DND-41 (cell line): ENCODE results near the gene FASN.

Experiments
- ATAC-seq: fragments of 200-7000 bp; cut with Tn5 transposase; 3 replicates; pipeline ENCODE4 v1.9.1; 2021; ENCODE audit warnings: low read depth; ENCODE audit not compliant: insufficient read depth
- DNase-seq: peaks from one replicate; pipeline ENCODE4 v3.0.0-alpha.2; 2020
- H2AFZ ChIP-seq: 2 replicates; pipeline ENCODE4 v1.6.0; 2012; ENCODE audit warnings: low read depth, low read length
- H3K27ac ChIP-seq: 2 replicates; pipeline ENCODE4 v1.5.1; 2012; ENCODE audit warnings: low read length, inconsistent platforms
- H3K27me3 ChIP-seq: fragments of 200-600 bp; sonication (generic); 2 replicates; pipeline ENCODE4 v1.6.0; 2012; ENCODE audit warnings: low read length, mild to moderate bottlenecking, inconsistent platforms; ENCODE audit not compliant: insufficient read depth, poor library complexity
- H3K36me3 ChIP-seq: 2 replicates; pipeline ENCODE4 v1.5.1; 2012; ENCODE audit warnings: low read length, inconsistent platforms; ENCODE audit not compliant: insufficient read depth
- H3K4me1 ChIP-seq: 2 replicates; pipeline ENCODE4 v1.5.1; 2012; ENCODE audit warnings: mild to moderate bottlenecking, low read length; ENCODE audit not compliant: insufficient read depth
- H3K4me2 ChIP-seq: 2 replicates; pipeline ENCODE4 v1.6.0; 2012; ENCODE audit warnings: mild to moderate bottlenecking, moderate library complexity, low read length, inconsistent platforms; ENCODE audit not compliant: insufficient read depth
- H3K4me3 ChIP-seq, 2 experiments: fragments of 200-600 bp in 1 of 2; shearing (Covaris generic) in 1 of 2; 2 replicates each; pipeline ENCODE4 v1.5.1; 2012 to 2016; ENCODE audit warnings: inconsistent platforms in 2 of 2, low read length in 2 of 2, mild to moderate bottlenecking in 2 of 2, low read depth in 1 of 2, moderate library complexity in 1 of 2
- H3K79me2 ChIP-seq: 2 replicates; pipeline ENCODE4 v1.6.0; 2012; ENCODE audit warnings: low read length, inconsistent platforms; ENCODE audit not compliant: insufficient read depth
- H3K9ac ChIP-seq: 2 replicates; pipeline ENCODE4 v1.6.0; 2012; ENCODE audit warnings: low read depth, mild to moderate bottlenecking, inconsistent platforms, low read length, moderate library complexity
- H3K9me3 ChIP-seq: 2 replicates; pipeline ENCODE4 v1.5.1; 2012; ENCODE audit warnings: low read length, moderate library complexity, mild to moderate bottlenecking, inconsistent platforms; ENCODE audit not compliant: insufficient read depth, severe bottlenecking
- H4K20me1 ChIP-seq: 2 replicates; pipeline ENCODE4 v1.6.0; 2012; ENCODE audit warnings: low read length; ENCODE audit not compliant: insufficient read depth
- EZH2 ChIP-seq: IDR thresholded peaks from 3 replicates; pipeline ENCODE4 v1.6.1; 2012; ENCODE audit warnings: borderline replicate concordance, low read depth, mild to moderate bottlenecking, moderate library complexity, low read length, inconsistent platforms; ENCODE audit not compliant: severe bottlenecking
- TF ChIP-seq, protein P1 (sequence below): IDR thresholded peaks from 2 replicates; pipeline ENCODE4 v1.5.1; 2012; ENCODE audit warnings: borderline replicate concordance, low read length, moderate library complexity, mild to moderate bottlenecking; ENCODE audit not compliant: poor library complexity, severe bottlenecking; ENCODE audit errors: extremely low read depth

FASN gene

DNA sequence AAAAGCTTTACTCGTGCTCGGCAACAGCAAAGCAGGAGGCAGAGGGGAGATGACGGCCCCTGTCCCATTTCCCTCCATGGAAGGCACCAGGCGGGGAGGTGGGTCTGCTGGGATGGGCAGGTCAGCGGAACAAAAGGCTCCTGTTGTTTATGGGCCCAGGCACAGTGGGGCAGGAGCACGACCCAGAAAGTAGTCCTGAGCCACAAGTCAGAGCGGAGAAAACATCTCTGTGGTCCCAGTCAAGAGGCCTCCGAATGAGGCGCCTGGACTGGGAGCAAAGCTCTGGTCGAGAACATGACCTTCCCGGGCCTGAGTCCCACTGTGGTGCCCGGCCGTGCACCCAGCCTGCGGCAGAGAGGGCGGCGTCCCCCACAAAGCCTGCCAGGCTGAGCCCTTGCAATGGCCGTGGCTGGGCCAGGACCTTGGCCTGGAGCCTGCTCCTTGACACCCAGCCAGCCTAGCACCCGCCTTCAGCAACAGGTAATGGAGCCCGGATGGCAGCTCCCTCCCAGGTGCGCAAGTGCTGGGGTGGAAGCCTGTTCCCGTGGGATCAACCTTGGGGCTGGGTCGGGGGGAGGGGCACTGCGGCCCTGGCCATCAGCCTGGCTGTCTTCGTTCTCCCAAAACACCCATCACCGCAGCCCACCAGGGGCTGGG is 50.0 kb downstream of the FASN start:
- DNase-seq = no peak
- peaks cover 26% of the 10 kb centered on the region for H3K36me3 ChIP-seq
- no peaks in the 10 kb centered on the region for H3K9me3 ChIP-seq
- H3K4me2 ChIP-seq = no peak overlapping the region
- TF ChIP-seq, protein P1, sequence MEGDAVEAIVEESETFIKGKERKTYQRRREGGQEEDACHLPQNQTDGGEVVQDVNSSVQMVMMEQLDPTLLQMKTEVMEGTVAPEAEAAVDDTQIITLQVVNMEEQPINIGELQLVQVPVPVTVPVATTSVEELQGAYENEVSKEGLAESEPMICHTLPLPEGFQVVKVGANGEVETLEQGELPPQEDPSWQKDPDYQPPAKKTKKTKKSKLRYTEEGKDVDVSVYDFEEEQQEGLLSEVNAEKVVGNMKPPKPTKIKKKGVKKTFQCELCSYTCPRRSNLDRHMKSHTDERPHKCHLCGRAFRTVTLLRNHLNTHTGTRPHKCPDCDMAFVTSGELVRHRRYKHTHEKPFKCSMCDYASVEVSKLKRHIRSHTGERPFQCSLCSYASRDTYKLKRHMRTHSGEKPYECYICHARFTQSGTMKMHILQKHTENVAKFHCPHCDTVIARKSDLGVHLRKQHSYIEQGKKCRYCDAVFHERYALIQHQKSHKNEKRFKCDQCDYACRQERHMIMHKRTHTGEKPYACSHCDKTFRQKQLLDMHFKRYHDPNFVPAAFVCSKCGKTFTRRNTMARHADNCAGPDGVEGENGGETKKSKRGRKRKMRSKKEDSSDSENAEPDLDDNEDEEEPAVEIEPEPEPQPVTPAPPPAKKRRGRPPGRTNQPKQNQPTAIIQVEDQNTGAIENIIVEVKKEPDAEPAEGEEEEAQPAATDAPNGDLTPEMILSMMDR = no peak
- TF ChIP-seq EZH2 = no peak
- H3K27me3 ChIP-seq = no peaks in the 10 kb centered on the region
- H3K27ac ChIP-seq = no peak overlapping the region
- H3K4me1 ChIP-seq = peaks cover 27% of the 10 kb centered on the region
- ATAC-seq = no peak
- H3K79me2 ChIP-seq = peaks cover 21% of the 10 kb centered on the region
- H3K4me3 ChIP-seq = no peak overlapping the region
- H4K20me1 ChIP-seq = peaks cover 10% of the 10 kb centered on the region
- H3K9ac ChIP-seq = no peak overlapping the region
- H2AFZ ChIP-seq = no peak overlapping the region

DNA sequence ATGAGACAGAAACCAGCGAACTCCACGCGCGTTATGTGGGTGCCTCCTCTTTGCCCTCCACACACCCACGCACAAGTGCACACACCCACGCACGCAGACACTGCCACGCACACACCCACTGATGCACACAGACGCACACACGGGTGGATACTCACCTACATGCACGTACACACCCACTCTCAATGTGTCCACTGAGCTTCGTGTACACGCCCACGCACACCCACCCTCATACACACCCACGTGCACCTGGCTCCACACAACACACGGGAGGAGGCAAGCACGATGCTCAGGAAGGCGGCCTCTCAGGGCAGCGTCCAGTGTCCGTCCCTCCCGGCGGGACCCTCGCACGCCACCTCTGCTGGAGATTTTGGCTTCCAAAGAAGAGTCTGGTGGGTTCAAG is 50.7 kb downstream of the FASN start:
- Histone ChIP-seq H3K4me2 (no peak overlapping the region), H4K20me1 (peaks cover 4% of the 10 kb centered on the region), H3K9ac (no peak overlapping the region), H3K36me3 (peaks cover 26% of the 10 kb centered on the region), H3K9me3 (no peaks in the 10 kb centered on the region), H3K4me3 (no peak overlapping the region), H3K79me2 (peaks cover 14% of the 10 kb centered on the region), H2AFZ (no peak overlapping the region), H3K27me3 (no peaks in the 10 kb centered on the region), H3K27ac (no peak overlapping the region), H3K4me1 (peaks cover 21% of the 10 kb centered on the region)
- TF ChIP-seq EZH2 = no peak
- TF ChIP-seq, protein P1 = no peak
- DNase-seq = no peak
- ATAC-seq = no peak

DNA sequence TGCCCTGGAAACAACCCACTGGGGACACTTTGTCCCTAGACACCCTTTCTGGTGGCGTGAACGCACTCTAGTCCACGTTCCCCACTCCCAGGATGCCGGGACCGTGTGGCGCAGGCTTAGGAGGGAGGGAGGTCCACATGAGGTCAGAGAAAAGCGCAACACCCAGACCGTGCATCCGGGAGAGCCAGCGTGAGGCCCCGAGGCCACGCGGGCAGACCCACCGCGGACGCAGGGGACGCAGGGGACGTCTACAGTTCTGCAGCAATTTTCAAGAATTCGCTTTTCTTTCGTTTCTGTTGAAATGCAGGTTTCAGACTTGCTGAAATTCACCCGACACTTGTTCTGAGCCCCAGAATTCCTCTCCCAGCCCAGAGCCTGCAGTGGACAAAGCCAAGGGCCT is 51.1 kb downstream of the FASN start:
- peaks cover 10% of the 10 kb centered on the region for H3K79me2 ChIP-seq
- H2AFZ ChIP-seq = no peak overlapping the region
- H3K9me3 ChIP-seq = no peaks in the 10 kb centered on the region
- no peak for TF ChIP-seq EZH2
- H3K27ac ChIP-seq = no peak overlapping the region
- H3K4me3 ChIP-seq = no peak overlapping the region
- H4K20me1 ChIP-seq = no peaks in the 10 kb centered on the region
- H3K9ac ChIP-seq = no peak overlapping the region
- no peak overlapping the region for H3K4me2 ChIP-seq
- no peaks in the 10 kb centered on the region for H3K27me3 ChIP-seq
- peaks cover 23% of the 10 kb centered on the region for H3K36me3 ChIP-seq
- no peak for DNase-seq
- ATAC-seq = no peak
- peaks cover 19% of the 10 kb centered on the region for H3K4me1 ChIP-seq

DNA sequence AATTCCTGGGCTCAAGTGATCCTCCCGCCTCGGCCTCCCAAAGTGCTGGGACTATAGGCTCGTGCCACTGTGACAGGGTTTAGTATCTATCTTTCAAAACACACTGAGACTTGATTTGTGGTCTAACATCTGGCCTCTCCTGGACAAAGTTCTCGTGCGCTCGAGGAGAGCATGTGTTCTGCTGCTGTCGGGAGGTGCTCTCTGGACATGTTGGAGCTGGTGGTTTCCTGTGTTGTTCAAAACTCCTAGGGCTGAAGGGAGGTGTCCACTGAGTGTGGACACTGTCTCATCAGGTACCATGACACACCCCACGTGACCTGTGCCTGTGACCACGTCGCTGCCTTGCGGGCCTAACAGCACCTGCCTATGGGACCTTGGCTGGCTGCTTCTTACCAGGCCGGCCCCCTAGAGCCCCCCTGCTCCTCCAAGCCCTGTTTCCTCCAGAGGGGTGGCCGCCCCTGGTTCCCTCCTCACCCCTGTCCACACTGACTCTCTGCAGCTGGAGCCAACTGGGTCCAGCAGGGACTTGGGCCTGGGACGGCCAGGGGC is 52.0 kb downstream of the FASN start:
- peaks cover 6% of the 10 kb centered on the region for H3K79me2 ChIP-seq
- H3K4me1 ChIP-seq = peaks cover 18% of the 10 kb centered on the region
- TF ChIP-seq, protein P1 = no peak
- TF ChIP-seq EZH2 = no peak
- ATAC-seq (no peak), DNase-seq (no peak)
- peaks cover 23% of the 10 kb centered on the region for H3K36me3 ChIP-seq
- no peak overlapping the region for H3K27ac ChIP-seq
- H4K20me1 ChIP-seq = no peaks in the 10 kb centered on the region
- no peak overlapping the region for H3K4me2 ChIP-seq
- no peak overlapping the region for H2AFZ ChIP-seq
- no peaks in the 10 kb centered on the region for H3K27me3 ChIP-seq
- no peak overlapping the region for H3K9ac ChIP-seq
- H3K9me3 ChIP-seq = no peaks in the 10 kb centered on the region
- H3K4me3 ChIP-seq = no peak overlapping the region
